Body of pancreas (tissue), 4 donors: ENCODE results near the gene CHCHD3. TPM values are rescaled to one million over a fixed set of nuclear protein-coding genes. Genes with fewer than 3 reads are reported as not detected.
"Not testable (repeated sequence)": the region's sequence is repeated elsewhere in the genome, so short reads cannot be mapped to it uniquely, and the experiment has no call there.

Source experiments
- ATAC-seq: fragments of 150-250 bp; one replicate; pipeline ENCODE4 v1.9.1; 2016
- DNase-seq, 4 donors: peaks; one replicate each; pipeline ENCODE4 v3.0.0-alpha.2; 2019
- H3K27ac ChIP-seq, 4 donors: fragments of 200-600 bp; sonication (generic); 1 replicate in 3 of 4; 2 replicates in 1 of 4; pipeline versions ENCODE4 v1.5.1 to v1.6.1; 2016 to 2019; ENCODE audit warnings: mild to moderate bottlenecking in 1 of 4, mixed read lengths in 1 of 4, moderate library complexity in 1 of 4
- H3K27me3 ChIP-seq, 2 donors: fragments of 200-600 bp; sonication (generic); one replicate each; pipeline ENCODE4 v1.6.0; 2016; ENCODE audit warnings: mild to moderate bottlenecking in 1 of 2
- H3K36me3 ChIP-seq, 2 donors: fragments of 200-600 bp; sonication (generic); replicated peaks in 1 of 2; 2 replicates each; pipeline ENCODE4 v1.5.1; 2016; ENCODE audit warnings: low read depth in 2 of 2; ENCODE audit not compliant: insufficient read depth in 1 of 2
- H3K4me1 ChIP-seq: fragments of 200-600 bp; sonication (generic); one replicate; pipeline ENCODE4 v1.6.0; 2016
- H3K4me3 ChIP-seq, 2 donors: fragments of 200-600 bp; sonication (generic); 1 replicate in 1 of 2; 2 replicates in 1 of 2; pipeline ENCODE4 v1.5.1; 2016 to 2019
- H3K9me3 ChIP-seq, 3 donors: fragments of 200-600 bp; sonication (generic); 1 replicate in 2 of 3; 2 replicates in 1 of 3; pipeline ENCODE4 v1.5.1; 2016
- CTCF ChIP-seq, 7 experiments: fragments of 450-650 bp in 4 of 7; fragments of 200-600 bp in 3 of 7; sonication (generic) in 3 of 7; IDR thresholded peaks; one replicate each; pipeline ENCODE4 v1.5.1; 2016 to 2019; ENCODE audit warnings: antibody characterized with exemption in 7 of 7
- POLR2A ChIP-seq, 3 donors: fragments of 450-650 bp; IDR thresholded peaks; one replicate each; pipeline ENCODE4 v1.6.1; 2016; ENCODE audit warnings: antibody characterized with exemption in 3 of 3, mild to moderate bottlenecking in 2 of 3
- WGBS, 2 donors: methylation state at CpG; one replicate each; pipeline ENCODE4 v1.1.5; 2017; 5-methylcytosine and 5-hydroxymethylcytosine counted together
- intact Hi-C: fragments of 100-400 bp; cut with DNase I; formaldehyde crosslinking; loops from one replicate; pipeline ENCODE4 v1.15.1; 2023
- total RNA-seq, 2 donors: library from RNA; depleted of rRNA; stranded (reverse); fragments of >200 nt; gene quantifications; one replicate each; pipeline ENCODE4 v1.1.0, GENCODE V29; 2016

The CHCHD3 gene
- total RNA-seq, 2 donors from 2014 or later, result 24.4 to 32.6 TPM

- no peaks in the 10 kb centered on the region for H3K36me3 ChIP-seq
- no peaks in the 10 kb centered on the region for H3K9me3 ChIP-seq
- H3K27me3 ChIP-seq, result no peaks in the 10 kb centered on the region
- ATAC-seq, result no peak
- H3K27ac ChIP-seq, result no peak overlapping the region
- WGBS, 2 donors, result 27 to 36% methylated on average over 4 of the region's 4 CpGs
- intact Hi-C loops, result no loop called here
- H3K4me3 ChIP-seq, result no peak overlapping the region
- H3K4me1 ChIP-seq, result no peaks in the 10 kb centered on the region
- DNase-seq, result peak in 1 of 4 donors; percentile 8
- TF ChIP-seq POLR2A (IDR thresholded peaks at IDR 0.05) (no peak), CTCF (IDR thresholded peaks at IDR 0.05) (peak in 5 of 7 experiments; percentile 18 to 42 (median 35))
Observed at GRCh38 chr7:132930881-132931280, 151.0 kb downstream of the CHCHD3 start.

- H3K36me3 ChIP-seq, H3K27me3 ChIP-seq, ATAC-seq, H3K27ac ChIP-seq, intact Hi-C loops, DNase-seq, H3K4me1 ChIP-seq, H3K9me3 ChIP-seq, H3K4me3 ChIP-seq: not testable (repeated sequence)
- WGBS, 2 donors, result 79 to 94% methylated on average over 5 of the region's 5 CpGs
Observed at GRCh38 chr7:132929944-132930343, 151.9 kb downstream of the CHCHD3 start.

- TF ChIP-seq CTCF (IDR thresholded peaks at IDR 0.05) (no peak), POLR2A (IDR thresholded peaks at IDR 0.05) (no peak)
- H3K27me3 ChIP-seq, result no peaks in the 10 kb centered on the region
- H3K4me1 ChIP-seq, result no peaks in the 10 kb centered on the region
- H3K4me3 ChIP-seq, result no peak overlapping the region
- ATAC-seq (no peak), DNase-seq (no peak)
- H3K36me3 ChIP-seq, result no peaks in the 10 kb centered on the region
- intact Hi-C loops, result no loop called here
- WGBS, 2 donors, result 94 to 96% methylated on average over 4 of the region's 4 CpGs
- H3K9me3 ChIP-seq, result no peaks in the 10 kb centered on the region
- no peak overlapping the region for H3K27ac ChIP-seq
Observed at GRCh38 chr7:132919771-132920170, 162.1 kb downstream of the CHCHD3 start.

- ATAC-seq (peak; percentile 53), DNase-seq (no peak)
- no peaks in the 10 kb centered on the region for H3K36me3 ChIP-seq
- H3K4me3 ChIP-seq, result no peak overlapping the region
- no peaks in the 10 kb centered on the region for H3K4me1 ChIP-seq
- intact Hi-C loops, result no loop called here
- TF ChIP-seq POLR2A (IDR thresholded peaks at IDR 0.05) (no peak), CTCF (IDR thresholded peaks at IDR 0.05) (no peak)
- WGBS, 2 donors, result 87 to 90% methylated on average over 2 of the region's 2 CpGs
- H3K9me3 ChIP-seq, result no peaks in the 10 kb centered on the region
- no peaks in the 10 kb centered on the region for H3K27me3 ChIP-seq
- no peak overlapping the region for H3K27ac ChIP-seq
Observed at GRCh38 chr7:132915647-132916046, 166.2 kb downstream of the CHCHD3 start.

- Histone ChIP-seq H3K27me3 (no peaks in the 10 kb centered on the region), H3K4me3 (no peak overlapping the region), H3K9me3 (no peaks in the 10 kb centered on the region), H3K27ac (no peak overlapping the region), H3K36me3 (no peaks in the 10 kb centered on the region), H3K4me1 (no peaks in the 10 kb centered on the region)
- ATAC-seq (no peak), DNase-seq (no peak)
- 88 to 89% methylated on average over 5 of the region's 5 CpGs for WGBS, 2 donors
- no peak for TF ChIP-seq POLR2A (IDR thresholded peaks at IDR 0.05)
- no peak for TF ChIP-seq CTCF (IDR thresholded peaks at IDR 0.05)
- intact Hi-C loops, result no loop called here
Observed at GRCh38 chr7:132910657-132911056, 171.2 kb downstream of the CHCHD3 start.
